CD1c-positive myeloid dendritic cell (primary cell): ENCODE results near the gene UBE2E1.
"Not testable (repeated sequence)": the region's sequence is repeated elsewhere in the genome, so short reads cannot be mapped to it uniquely, and the experiment has no call there.

Source experiments
- DNase-seq: peaks from one replicate; pipeline ENCODE4 v3.0.0-alpha.2; 2016; ENCODE audit errors: extremely low spot score

UBE2E1 gene

DNA sequence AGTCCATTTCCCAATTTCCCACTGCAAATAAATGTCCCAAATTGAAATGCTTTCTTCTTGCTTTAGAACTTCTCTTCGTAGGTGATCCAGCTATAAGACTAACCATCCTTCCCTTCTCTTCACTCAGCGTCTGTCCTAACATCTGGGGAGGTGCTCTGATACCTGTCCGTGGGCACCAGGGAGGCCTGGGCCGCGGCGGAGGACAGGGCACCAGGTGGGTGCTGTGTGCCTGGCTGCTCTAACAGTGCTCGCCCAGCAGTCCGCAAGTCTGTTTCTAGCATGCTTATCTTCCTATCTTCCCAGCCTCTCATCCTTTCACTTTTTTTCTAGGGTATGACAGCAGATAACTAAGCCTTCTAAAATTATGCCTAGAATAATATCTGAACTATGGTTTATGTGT is 73.7 kb downstream of the UBE2E1 start:
- DNase-seq = no peak

DNA sequence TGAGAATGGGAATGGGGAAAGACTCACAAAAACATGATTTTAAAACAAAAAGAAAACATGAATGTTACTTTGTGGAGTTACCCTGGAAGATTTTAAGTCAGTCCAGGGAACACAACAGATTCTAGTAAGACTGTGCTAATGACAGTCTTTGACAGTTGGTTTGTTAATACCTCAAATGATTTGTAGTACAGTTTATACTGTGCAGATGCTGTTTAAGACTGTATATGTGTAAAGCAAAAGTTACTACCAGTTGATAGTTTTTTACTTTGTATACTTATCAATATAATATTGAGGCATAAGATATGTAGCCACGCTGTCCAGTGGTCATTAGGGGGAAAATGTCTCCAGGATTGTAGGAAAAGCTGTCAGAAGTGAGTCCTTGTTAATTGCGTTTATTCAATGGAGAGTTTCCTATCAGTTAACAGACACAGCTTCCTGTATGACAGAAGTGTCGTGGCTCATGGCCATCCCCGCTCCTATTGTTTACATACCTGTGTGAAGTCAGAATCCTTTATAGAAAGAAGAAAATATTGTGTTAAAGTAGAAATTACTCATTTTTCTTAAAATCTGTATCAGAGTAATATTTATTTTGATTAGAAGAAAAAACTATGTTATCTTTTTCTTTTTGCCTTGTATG is 75.1 kb downstream of the UBE2E1 start:
- no peak for DNase-seq

DNA sequence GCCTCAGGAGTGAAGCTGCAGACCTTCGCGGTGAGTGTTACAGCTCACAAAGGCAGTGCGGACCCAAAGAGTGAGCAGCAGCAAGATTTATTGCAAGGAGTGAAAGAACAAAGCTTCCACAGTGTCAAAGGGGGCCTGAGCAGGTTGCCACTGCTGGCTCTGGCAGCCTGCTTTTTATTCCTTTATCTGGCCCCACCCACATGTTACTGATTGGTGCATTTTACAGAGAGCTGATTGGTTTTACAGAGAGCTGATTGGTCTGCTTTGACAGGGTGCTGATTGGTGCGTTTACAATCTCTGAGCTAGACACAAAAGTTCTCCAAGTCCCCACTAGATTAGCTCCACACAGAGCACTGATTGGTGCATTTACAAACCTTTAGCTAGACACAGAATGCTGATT is 76.2 kb downstream of the UBE2E1 start:
- DNase-seq = not testable (repeated sequence)

DNA sequence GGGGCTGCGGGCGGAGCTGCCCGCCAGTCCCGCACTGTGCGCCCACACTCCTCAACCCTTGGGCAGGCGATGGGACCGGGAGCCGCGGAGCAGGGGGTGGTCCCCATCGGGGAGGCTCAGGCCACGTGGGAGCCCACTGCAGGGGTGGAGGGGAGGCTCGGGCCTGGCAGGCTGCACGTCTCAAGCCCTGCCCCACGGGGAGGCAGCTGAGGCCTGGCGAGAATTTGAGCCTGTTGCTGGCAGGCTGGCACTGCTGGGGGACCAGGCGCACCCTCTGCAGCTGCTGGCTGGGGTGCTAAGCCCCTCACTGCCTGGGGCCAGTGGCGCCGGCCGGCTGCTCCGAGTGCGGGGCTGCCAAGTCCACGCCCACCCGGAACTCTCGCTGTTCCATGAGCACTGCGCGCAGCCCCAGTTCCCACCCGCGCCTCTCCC is 76.7 kb downstream of the UBE2E1 start:
- no peak for DNase-seq

DNA sequence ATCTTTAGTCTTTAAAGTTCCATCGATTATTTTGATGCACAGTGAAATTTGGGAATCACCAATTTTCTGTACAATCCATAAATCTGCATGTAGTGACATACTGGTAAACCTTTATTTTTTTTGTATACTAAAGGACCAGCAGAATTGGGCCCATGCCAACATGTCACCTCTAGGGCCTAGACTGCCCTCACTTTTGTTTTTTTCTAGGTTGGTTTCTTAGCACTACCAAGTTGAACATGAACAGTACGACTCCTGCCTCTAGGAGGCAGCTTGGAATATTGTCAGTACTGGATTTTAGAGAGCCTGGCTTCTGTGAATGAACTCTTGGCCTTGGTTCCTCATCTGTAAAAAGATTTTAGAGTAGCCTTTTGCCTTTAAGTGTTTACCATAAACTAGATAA is 78.7 kb downstream of the UBE2E1 start:
- DNase-seq = no peak

DNA sequence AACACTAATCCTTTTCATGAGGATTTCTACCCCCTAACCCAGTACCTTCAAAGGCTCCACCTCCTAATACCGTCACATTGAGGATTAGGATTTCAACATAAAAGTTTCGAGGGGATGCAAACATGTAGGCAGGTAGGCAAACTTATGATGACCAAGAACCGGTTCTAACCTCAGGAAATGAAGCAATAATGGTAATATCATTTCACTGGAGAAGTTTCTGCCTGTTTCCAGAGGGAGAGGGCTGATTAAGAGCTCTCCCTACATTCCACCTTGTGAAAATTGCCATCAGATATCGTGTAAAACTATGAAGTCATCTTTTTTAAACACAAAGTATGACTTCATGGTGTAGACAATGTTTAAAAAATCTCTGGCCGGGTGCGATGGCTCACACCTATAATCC is 79.5 kb downstream of the UBE2E1 start:
- DNase-seq = no peak

DNA sequence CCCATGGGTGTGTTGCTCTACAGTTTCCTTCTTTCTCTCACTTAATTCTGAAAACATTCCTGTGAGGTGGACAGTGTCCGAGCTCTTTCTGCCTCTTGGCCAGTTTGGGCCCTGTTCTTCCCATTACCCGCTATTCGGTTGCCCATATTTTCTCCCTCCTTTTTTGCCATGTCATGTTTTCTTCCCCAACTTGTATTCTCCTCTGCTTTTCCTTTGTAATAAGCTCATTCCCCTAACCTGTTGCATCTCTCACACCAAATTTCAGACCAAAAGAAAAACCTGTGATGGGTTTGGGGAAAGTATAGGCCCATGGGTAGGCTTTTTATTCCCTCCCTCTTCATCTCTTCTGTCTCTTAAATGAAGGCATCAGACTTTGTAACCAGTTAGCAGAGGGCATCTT is 80.6 kb downstream of the UBE2E1 start:
- DNase-seq = no peak

DNA sequence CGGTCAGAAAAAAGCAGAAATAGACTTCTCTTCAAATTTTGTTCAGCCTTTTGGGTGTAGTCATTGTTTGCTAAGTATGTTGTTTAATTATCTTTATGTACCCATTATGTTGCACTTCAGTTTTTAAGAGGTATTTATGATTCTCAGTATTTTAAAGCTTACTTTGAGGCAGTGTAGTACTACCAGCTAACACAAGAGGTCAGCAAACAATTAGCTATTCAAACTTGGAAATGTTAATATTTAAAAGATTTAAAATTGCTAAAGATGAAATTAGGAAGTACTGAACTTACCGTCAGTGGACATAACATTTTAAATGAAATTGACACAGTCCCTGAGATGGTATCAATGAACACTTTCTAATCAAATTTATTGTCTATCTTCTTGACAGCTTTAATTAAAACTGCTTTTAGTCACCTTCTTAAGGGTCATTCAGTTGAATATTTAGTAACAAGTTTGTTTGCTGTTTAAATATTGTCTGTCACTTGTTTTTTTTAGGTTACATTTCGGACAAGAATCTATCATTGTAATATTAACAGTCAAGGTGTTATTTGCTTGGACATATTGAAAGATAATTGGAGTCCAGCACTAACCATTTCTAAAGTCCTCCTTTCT is 83.0 kb downstream of the UBE2E1 start:
- peak; percentile 60 for DNase-seq

DNA sequence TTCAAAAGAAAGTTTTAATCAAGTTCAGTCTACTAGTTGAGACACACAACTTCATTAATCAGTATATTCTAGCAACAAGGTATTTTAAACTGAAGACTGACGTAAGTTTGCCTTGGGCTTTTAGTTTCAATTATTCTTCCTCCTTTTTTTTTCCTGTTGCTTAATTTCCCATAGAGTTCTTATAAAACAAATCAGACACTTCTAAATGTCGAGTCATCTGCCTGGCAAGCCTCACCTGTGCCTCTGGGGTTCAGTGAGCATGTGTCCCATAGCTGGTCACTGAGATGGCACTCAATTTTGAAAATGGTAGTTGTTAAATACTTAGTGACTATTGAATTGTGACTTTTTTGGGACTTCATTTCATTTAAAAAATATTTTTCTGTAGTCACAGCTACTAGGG is 83.6 kb downstream of the UBE2E1 start:
- peak; percentile 15 for DNase-seq

DNA sequence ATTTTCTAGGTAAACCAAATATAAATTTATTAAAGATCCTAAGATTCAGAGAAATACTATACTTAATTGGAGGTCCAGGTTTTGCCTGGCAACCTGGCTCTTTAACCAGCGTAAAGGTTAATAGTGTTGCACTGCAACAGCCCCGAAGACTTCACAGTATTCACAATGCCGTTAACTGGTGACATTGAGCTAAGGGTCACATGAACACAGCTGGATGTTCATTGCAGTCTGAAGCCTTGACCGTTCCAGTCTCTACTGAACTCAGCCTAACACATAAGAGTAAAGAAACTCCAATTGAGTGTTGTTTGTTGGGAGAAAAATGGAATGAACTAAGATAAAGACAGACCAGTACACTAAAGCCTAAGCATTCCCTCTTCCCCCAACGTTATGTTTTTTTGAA is 84.2 kb downstream of the UBE2E1 start:
- DNase-seq = no peak

DNA sequence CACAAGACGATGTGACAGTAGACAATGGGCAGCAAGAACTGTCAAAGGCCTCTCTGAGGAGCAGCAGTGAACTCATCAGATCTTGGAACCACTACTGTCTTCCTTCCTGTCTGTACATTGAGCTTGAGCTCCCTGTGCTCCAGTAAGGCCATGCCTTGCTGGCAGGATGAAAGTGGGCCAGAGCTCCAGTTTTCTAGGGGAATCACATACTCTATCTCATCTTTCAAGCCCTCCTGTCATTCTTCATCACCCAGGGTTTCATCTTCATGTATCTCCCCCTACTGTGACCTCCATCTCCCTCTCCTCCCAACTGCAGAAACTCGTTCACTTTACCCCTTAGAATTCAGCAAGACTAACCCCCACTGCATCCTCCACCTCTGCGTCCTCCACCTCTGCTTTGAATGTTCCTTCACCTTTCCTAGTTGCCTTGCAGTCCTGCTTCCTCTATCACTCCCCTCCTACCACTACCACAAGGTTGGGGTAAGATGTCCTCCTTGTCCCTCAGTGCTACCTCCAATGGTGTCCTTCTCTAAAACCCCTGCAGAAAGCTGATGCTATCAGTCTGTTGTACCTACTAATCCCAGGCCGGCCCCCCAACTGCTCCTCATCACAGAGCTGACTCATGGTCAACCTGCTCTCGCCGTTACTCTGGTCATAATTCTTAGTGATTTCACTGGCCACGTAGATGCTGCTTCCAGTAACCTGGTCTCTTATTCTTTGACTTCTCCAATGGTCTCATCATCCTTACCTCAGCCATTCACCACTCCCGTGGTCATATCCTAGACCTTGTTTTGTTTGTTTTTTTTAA is 88.7 kb downstream of the UBE2E1 start:
- no peak for DNase-seq

DNA sequence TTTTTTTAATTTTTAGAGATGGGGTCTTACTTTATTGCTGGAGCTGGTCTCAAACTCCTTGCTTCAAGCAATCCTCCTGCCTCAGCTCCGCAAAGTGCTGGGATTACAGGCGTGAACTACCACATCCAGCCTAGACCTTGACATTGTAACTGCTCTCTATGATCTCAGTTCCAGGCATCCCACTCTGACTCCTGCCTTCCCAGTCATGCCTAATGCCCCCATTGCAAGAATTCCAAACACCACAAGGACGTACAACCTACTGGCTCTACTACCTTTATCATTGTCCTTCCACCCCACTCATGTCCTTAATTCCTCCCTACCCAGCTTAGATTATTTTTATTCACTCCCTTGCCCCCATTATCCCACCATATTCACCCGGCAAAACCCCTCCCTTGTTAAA is 89.4 kb downstream of the UBE2E1 start:
- no peak for DNase-seq

DNA sequence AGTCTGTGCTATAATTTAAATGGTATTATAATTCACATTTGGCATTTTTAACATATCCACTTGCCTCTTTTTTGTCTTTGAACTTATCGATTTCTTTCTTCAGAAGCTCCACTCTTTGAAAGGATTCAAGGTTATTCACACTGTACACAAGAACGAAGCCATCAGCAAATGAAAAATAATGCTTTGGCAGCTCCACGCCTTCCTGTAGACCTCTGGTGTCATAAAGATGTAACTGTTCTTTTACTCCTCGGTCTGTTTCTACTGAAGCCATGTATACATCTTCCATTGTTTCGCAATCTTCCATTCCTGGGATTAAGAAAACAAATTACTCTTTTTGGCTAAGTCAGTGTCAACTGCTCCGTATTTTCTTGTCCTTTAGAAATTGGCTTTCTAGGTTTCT is 95.0 kb downstream of the UBE2E1 start:
- DNase-seq = no peak

DNA sequence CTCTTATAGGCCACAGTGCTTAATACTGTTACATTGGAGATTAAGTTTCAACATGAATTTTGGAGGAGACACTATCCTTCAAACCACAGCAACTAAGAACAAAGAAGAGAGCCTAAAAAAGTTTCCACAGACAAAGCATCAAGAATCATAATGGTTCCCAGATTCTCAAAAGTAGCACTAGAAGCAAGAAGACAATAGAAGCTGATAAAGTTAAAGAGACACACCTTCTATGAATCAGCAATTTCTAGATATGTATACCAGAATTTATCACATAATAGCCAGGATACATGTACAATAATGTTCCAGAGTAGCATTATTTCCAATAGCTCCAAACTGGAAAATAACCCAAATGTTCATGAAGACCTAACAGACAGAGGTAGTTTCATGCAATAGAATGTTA is 98.8 kb downstream of the UBE2E1 start:
- no peak for DNase-seq

DNA sequence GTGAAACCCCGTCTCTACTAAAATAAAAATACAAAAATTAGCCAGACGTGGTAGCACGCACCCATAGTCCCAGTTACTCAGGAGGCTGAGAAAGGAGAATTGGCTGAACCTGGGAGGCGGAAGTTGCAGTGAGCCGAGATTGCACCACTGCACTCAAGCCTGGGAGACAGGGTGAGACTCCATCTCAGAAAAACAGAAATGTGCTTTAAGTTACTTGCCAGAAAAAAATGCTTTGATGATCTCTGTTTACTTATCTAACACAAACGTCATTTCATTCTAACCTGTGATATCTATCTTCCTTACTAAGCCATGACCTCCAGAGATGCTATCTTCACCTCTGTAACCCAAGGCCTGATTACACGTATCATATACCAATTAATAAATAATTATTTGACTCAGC is 103.6 kb downstream of the UBE2E1 start:
- no peak for DNase-seq

DNA sequence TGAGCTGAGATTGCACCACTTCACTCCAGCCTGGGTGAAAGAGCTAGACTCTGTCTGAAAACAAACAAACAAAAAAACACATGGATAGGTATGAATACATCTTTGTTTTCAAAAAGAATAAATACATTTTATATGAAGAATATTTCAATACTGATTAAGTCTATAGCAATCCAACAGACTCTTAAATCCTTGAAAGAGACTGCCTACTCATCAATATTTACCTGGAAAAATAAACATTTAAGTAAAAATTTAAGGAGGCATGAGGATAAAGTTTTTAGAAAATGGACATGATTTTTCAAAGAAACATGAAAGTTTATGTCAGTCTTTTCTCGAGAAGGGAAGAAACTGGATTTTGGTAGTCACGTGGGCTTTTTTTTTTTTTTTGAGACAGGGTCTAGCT is 105.6 kb downstream of the UBE2E1 start:
- no peak for DNase-seq

DNA sequence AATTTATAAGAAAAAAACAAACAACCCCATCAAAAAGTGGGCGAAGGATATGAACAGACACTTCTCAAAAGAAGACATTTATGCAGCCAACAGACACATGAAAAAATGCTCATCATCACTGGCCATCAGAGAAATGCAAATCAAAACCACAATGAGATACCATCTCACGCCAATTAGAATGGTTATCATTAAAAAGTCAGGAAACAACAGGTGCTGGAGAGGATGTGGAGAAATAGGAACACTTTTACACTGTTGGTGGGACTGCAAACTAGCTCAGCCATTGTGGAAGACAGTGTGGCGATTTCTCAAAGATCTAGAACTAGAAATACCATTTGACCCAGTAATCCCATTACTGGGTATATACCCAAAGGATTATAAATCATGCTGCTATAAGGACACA is 106.6 kb downstream of the UBE2E1 start:
- not testable (repeated sequence) for DNase-seq

DNA sequence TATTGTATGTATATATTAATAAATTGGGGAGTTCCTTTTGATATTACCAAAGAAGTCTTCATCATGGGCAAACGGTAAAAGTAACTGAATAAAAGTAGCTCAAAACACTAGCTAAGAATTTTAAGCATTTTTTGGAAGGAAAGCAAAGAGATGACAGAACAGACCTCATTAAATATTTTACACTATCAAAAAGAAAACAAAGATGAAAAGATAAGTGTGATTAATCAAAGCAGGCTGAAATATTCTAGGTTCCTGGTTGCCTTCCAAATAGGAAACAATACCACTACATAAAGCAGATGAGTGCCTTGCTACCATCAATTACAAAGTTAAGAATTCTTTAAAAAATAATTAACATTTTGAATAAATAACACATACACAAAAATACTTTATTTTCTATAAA is 107.4 kb downstream of the UBE2E1 start:
- no peak for DNase-seq

DNA sequence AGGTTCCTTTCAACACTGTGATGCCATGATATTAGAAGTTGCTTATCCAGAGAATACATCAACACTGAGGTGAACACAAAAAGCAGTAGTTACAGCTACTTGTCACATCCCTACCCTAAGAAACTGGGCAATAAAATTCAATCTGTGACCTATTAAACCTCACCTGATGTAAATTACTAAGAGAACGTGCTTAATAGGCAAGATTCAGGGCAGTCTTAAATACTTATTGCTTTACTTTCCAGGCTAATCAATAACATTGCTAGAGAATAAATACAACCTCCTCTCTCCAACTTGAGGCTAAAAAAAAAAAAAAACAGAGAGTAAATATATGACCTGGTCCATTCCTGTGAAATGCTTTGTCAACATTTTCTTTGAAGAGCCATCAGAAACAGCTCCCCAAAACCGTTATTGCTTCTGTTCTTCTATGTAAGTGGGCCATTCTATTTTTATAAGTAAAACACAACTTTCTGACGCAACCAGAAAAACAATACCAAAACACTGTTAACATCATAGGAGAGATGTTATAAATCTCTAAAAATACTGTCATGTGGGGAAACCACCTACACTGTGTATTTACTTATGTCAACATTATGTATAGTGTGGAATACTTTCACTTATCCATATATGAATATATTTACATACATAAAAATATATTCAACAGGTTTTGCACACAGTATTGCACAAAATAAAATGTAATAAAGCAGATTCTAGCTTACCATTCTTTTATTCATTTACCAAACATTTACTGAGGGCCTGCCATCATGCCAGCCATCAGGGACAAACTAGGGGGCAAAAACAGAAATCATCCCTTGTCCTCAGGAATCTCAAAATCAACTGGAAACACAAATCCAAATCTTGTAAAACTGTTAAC is 108.4 kb downstream of the UBE2E1 start:
- no peak for DNase-seq

DNA sequence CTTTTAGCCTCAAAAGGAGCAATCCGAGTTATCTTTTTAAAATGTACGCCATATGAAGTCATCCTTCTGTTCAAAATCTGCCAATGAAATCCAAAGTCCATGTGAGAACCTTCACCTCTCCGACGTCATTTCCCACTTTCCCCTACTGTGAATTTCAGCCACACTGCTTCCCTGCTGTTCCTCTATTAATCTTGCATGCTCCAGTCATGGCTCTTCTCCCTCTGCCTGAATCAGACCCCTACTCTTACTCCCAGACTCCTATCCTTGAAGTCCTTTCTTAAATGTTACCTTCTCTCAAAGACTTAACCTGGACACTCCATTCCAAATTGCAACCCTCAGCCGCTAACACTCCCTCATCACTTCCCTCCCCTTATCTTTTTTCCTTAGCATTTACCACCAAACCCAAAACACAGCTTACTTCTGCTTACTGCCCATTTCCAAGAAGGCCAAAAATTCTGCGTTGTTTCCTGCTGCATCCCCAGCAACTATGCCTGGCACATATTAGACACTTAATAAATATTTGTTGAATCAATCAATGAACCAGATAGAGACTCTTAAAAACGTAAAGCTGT is 109.9 kb downstream of the UBE2E1 start:
- peak; percentile 43 for DNase-seq

DNA sequence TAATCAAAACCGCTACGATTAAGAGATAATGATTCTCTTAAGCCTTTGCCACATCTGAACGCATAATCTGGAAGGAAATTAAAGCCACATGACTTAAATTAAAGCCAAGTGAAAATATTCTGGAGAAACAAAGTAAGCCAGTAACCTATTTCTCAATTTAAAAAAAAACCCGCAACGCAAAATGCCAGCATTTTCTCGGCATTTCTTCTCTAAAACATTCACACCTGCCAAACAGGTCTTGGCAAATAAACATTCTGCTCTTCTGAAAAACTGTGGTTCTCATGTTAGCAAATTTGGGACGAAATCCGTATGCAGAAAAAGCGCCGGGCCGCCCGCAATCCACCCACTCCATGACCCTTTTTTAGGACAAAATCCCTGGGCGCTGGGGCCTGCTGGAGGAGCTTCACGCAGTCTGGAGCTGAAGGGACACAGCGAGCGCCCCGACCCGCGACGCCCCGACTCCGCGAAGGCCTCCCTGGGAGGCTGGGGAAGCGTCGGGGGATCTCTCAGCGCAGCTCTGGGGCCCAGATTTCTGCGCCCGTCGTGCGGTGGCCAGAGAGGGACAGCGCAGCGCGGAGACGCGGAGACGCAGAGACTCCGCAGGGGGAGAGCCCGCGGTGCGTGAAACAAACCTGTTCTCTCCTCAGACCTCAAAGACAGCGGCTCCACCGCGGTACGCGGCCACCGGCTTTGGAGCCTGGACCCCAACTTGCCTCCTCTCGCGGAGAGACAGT is 110.6 kb downstream of the UBE2E1 start:
- peak; percentile 15 for DNase-seq
